GM08714 (cell line): Measurements from ENCODE around the gene PRRT1B.

Experiments used
- H3K4me3 ChIP-seq: fragments of 200-500 bp; sonication (Bioruptor generic); 2 replicates; pipeline ENCODE4 v1.5.1; 2014; ENCODE audit warnings: mild to moderate bottlenecking, low read length, inconsistent platforms
- ZNF274 ChIP-seq: IDR thresholded peaks from 2 replicates; pipeline ENCODE4 v1.6.1; 2012; ENCODE audit warnings: mild to moderate bottlenecking, low read depth, low read length

PRRT1B gene

GRCh38 chr9:131516100-131516499 is 29.2 kb upstream of the PRRT1B start:
- no peak overlapping the region for H3K4me3 ChIP-seq
- no peak for TF ChIP-seq ZNF274

GRCh38 chr9:131516930-131517329 is 28.4 kb upstream of the PRRT1B start:
- H3K4me3 ChIP-seq, result no peak overlapping the region
- no peak for TF ChIP-seq ZNF274

GRCh38 chr9:131517761-131518190 is 27.5 kb upstream of the PRRT1B start:
- no peak overlapping the region for H3K4me3 ChIP-seq
- no peak for TF ChIP-seq ZNF274

GRCh38 chr9:131518553-131518952 is 26.8 kb upstream of the PRRT1B start:
- H3K4me3 ChIP-seq, result no peak overlapping the region
- no peak for TF ChIP-seq ZNF274

GRCh38 chr9:131520503-131520902 is 24.8 kb upstream of the PRRT1B start:
- H3K4me3 ChIP-seq, result no peak overlapping the region
- no peak for TF ChIP-seq ZNF274

GRCh38 chr9:131521203-131521602 is 24.1 kb upstream of the PRRT1B start:
- no peak for TF ChIP-seq ZNF274
- H3K4me3 ChIP-seq, result no peak overlapping the region

- no peak overlapping the region for H3K4me3 ChIP-seq
- TF ChIP-seq ZNF274, result no peak
These were observed 23.5 kb upstream of the PRRT1B start for GRCh38 chr9:131521822-131522221.

- TF ChIP-seq ZNF274, result no peak
- H3K4me3 ChIP-seq, result no peak overlapping the region
These were observed 22.9 kb upstream of the PRRT1B start for GRCh38 chr9:131522257-131523085.

GRCh38 chr9:131523086-131523388 is 22.3 kb upstream of the PRRT1B start:
- no peak overlapping the region for H3K4me3 ChIP-seq
- no peak for TF ChIP-seq ZNF274

GRCh38 chr9:131523451-131524435 is 21.6 kb upstream of the PRRT1B start:
- TF ChIP-seq ZNF274, result no peak
- H3K4me3 ChIP-seq, result no peak overlapping the region

GRCh38 chr9:131524665-131525315 is 20.5 kb upstream of the PRRT1B start:
- no peak overlapping the region for H3K4me3 ChIP-seq
- TF ChIP-seq ZNF274, result no peak

- no peak for TF ChIP-seq ZNF274
- H3K4me3 ChIP-seq, result no peak overlapping the region
These were observed 19.4 kb upstream of the PRRT1B start for GRCh38 chr9:131525643-131526565.

- TF ChIP-seq ZNF274, result no peak
- no peak overlapping the region for H3K4me3 ChIP-seq
These were observed 17.1 kb upstream of the PRRT1B start for GRCh38 chr9:131528186-131528585.
